RWPE1 (cell line): ENCODE data around the gene ZC3H6.

Experiments used
- CTCF ChIA-PET: fragments of 350-600 bp; sonication (Branson Sonifier 250); formaldehyde crosslinking; extraction: SDS; loops from one replicate; lab custom pipeline; 2021; lab: Yijun Ruan, JAX
- POLR2A ChIA-PET: fragments of 400-600 bp; formaldehyde crosslinking; extraction: SDS; loops from one replicate; lab custom pipeline; 2020; ENCODE audit warnings: antibody characterized with exemption; ENCODE audit not compliant: low non-redundant PET; lab: Yijun Ruan, JAX
- DNase-seq: peaks from one replicate; pipeline ENCODE4 v3.0.0; 2012; ENCODE audit warnings: low spot score
- H3K27ac ChIP-seq: fragments of 450-650 bp; 2 replicates; pipeline ENCODE4 v1.5.1; 2017
- CTCF ChIP-seq: fragments of 450-650 bp; conservative IDR thresholded peaks from 2 replicates; pipeline ENCODE4 v1.5.1; 2017; ENCODE audit warnings: low read depth, mild to moderate bottlenecking

The ZC3H6 gene

GRCh38 chr2:112314856-112315255 lies 39.5 kb downstream of the ZC3H6 start:
- ChIA-PET CTCF (no interaction called here), POLR2A (no interaction called here)
- H3K27ac ChIP-seq = no peak overlapping the region
- TF ChIP-seq CTCF = no peak
- no peak for DNase-seq

GRCh38 chr2:112317303-112318158 lies 42.1 kb downstream of the ZC3H6 start:
- POLR2A ChIA-PET = no interaction called here
- no peak for TF ChIP-seq CTCF
- CTCF ChIA-PET = interaction anchor here (0.5 to 0.7 kb wide), 3 partner anchors 11 to 339 kb away, joined by 3 to 4 read pairs (median 3); no protein-coding TSS in a partner anchor
- no peak overlapping the region for H3K27ac ChIP-seq
- DNase-seq = no peak

GRCh38 chr2:112318515-112318914 lies 43.1 kb downstream of the ZC3H6 start:
- no peak for DNase-seq
- H3K27ac ChIP-seq = no peak overlapping the region
- ChIA-PET CTCF (no interaction called here), POLR2A (no interaction called here)
- no peak for TF ChIP-seq CTCF

GRCh38 chr2:112321375-112322320 lies 46.3 kb downstream of the ZC3H6 start:
- ChIA-PET CTCF (interaction anchor here (0.7 kb wide), 1 partner anchor 392 kb away, joined by 5 read pairs; no protein-coding TSS in a partner anchor), POLR2A (no interaction called here)
- no peak for TF ChIP-seq CTCF
- H3K27ac ChIP-seq = no peak overlapping the region
- no peak for DNase-seq

GRCh38 chr2:112322919-112323318 lies 47.5 kb downstream of the ZC3H6 start:
- TF ChIP-seq CTCF = no peak
- POLR2A ChIA-PET = no interaction called here
- no peak overlapping the region for H3K27ac ChIP-seq
- no peak for DNase-seq
- CTCF ChIA-PET = interaction anchor here (0.5 kb wide), 1 partner anchor 902 kb away, joined by 4 read pairs; no protein-coding TSS in a partner anchor

- ChIA-PET CTCF (no interaction called here), POLR2A (no interaction called here)
- no peak for TF ChIP-seq CTCF
- no peak for DNase-seq
- H3K27ac ChIP-seq = no peak overlapping the region
Measured at GRCh38 chr2:112332123-112332696, 56.8 kb downstream of the ZC3H6 start.
